Endothelial cell of umbilical vein (primary cell): ENCODE data around the gene CIDEC. TPM values are rescaled to one million over a fixed set of nuclear protein-coding genes. Genes with fewer than 3 reads are reported as not detected.
"Not testable (repeated sequence)": the region's sequence is repeated elsewhere in the genome, so short reads cannot be mapped to it uniquely, and the experiment has no call there.

ENCODE experiments used
- BruUV-seq: library from RNA; stranded (reverse); fragments of 400-500 nt; replicated peaks from 2 replicates; lab custom pipeline; 2021; lab: Mats Ljungman, UMichigan
- CTCF ChIA-PET: fragments of 300-600, 350-600 bp; sonication (Branson Sonifier 250); formaldehyde crosslinking; loops from one replicate; lab custom pipeline; 2021; ENCODE audit warnings: antibody characterized with exemption, inconsistent platforms; lab: Charles Lee
- POLR2A ChIA-PET: fragments of 300-600, 350-600 bp; sonication (Branson Sonifier 250); formaldehyde crosslinking; loops from one replicate; lab custom pipeline; 2021; ENCODE audit warnings: antibody characterized with exemption, inconsistent platforms; lab: Charles Lee
- DNase-seq: peaks from one replicate; pipeline ENCODE4 v3.0.0-alpha.2; 2011; ENCODE audit warnings: low read depth, low spot score
- FAIRE-seq: peaks from 2 replicates; lab custom pipeline; 2011; peaks lifted over from hg19 to GRCh38; lab: Jason Lieb, UNC
- H2AFZ ChIP-seq: 2 replicates; pipeline ENCODE4 v1.6.0; 2012; ENCODE audit warnings: low read depth, low read length, control low read depth, inconsistent platforms
- H3K27ac ChIP-seq: 2 replicates; pipeline ENCODE4 v1.5.1; 2011; ENCODE audit warnings: low read depth, mild to moderate bottlenecking, control low read depth, low read length, moderate library complexity; ENCODE audit not compliant: insufficient read depth
- H3K27me3 ChIP-seq, 2 experiments: 2 replicates each; pipeline versions ENCODE4 v1.6.0 to v1.6.1; 2011; ENCODE audit warnings: low read length in 2 of 2, mixed read lengths in 1 of 2; ENCODE audit not compliant: control insufficient read depth in 2 of 2, insufficient read depth in 2 of 2
- H3K36me3 ChIP-seq, 2 experiments: 2 replicates in 1 of 2; 3 replicates in 1 of 2; pipeline ENCODE4 v1.5.1; 2011; ENCODE audit warnings: low read length in 2 of 2, mild to moderate bottlenecking in 1 of 2, moderate library complexity in 1 of 2; ENCODE audit not compliant: control insufficient read depth in 2 of 2, insufficient read depth in 2 of 2; ENCODE audit errors: extremely low read depth in 1 of 2
- H3K4me1 ChIP-seq: 3 replicates; pipeline ENCODE4 v1.5.1; 2011; ENCODE audit warnings: mild to moderate bottlenecking, low read length; ENCODE audit not compliant: control insufficient read depth, insufficient read depth; ENCODE audit errors: extremely low read depth
- H3K4me2 ChIP-seq: 2 replicates; pipeline ENCODE4 v1.6.1; 2011; ENCODE audit warnings: low read length, control low read depth, mixed read lengths; ENCODE audit not compliant: insufficient read depth
- H3K4me3 ChIP-seq, 3 experiments: fragments of 200-600 bp in 1 of 3; sonication (generic), shearing (Covaris generic) in 1 of 3; replicated peaks in 1 of 3; 2 replicates each; pipeline ENCODE4 v1.5.1; 2011 to 2016; ENCODE audit warnings: control low read depth in 3 of 3, low read length in 3 of 3, mild to moderate bottlenecking in 2 of 3, inconsistent platforms in 1 of 3, low read depth in 1 of 3, moderate library complexity in 1 of 3; ENCODE audit not compliant: insufficient read depth in 1 of 3
- H3K79me2 ChIP-seq: 2 replicates; pipeline ENCODE4 v1.6.0; 2012; ENCODE audit warnings: low read length, inconsistent platforms; ENCODE audit not compliant: control insufficient read depth, insufficient read depth
- H3K9ac ChIP-seq: replicated peaks from 2 replicates; pipeline ENCODE3; 2011; ENCODE audit warnings: low read length, control low read depth; ENCODE audit not compliant: insufficient read depth; ENCODE audit errors: extremely low read depth
- H3K9me1 ChIP-seq: replicated peaks from 3 replicates; pipeline ENCODE4 v1.6.0; 2011; ENCODE audit warnings: mild to moderate bottlenecking, low read length; ENCODE audit not compliant: control insufficient read depth, insufficient read depth; ENCODE audit errors: extremely low read depth
- H3K9me3 ChIP-seq: replicated peaks from 2 replicates; pipeline ENCODE4 v1.5.1; 2012; ENCODE audit warnings: low read length, inconsistent platforms; ENCODE audit not compliant: control insufficient read depth, insufficient read depth
- H4K20me1 ChIP-seq: replicated peaks from 2 replicates; pipeline ENCODE3; 2011; ENCODE audit warnings: mild to moderate bottlenecking, low read length; ENCODE audit not compliant: control insufficient read depth, insufficient read depth; ENCODE audit errors: extremely low read depth
- CTCF ChIP-seq, 2 donors: IDR thresholded peaks; 1 replicate in 1 of 2; 2 replicates in 1 of 2; pipeline ENCODE4 v1.5.1; 2011; ENCODE audit warnings: low read length in 2 of 2, mild to moderate bottlenecking in 2 of 2, moderate library complexity in 2 of 2, control low read depth in 1 of 2, inconsistent platforms in 1 of 2, low read depth in 1 of 2; ENCODE audit not compliant: insufficient read depth in 1 of 2; ENCODE audit errors: extremely low read depth in 1 of 2
- EZH2 ChIP-seq: IDR thresholded peaks from 2 replicates; pipeline ENCODE4 v1.6.1; 2012; ENCODE audit warnings: borderline replicate concordance, low read depth, mild to moderate bottlenecking, moderate library complexity, low read length, inconsistent platforms; ENCODE audit not compliant: severe bottlenecking
- FOS ChIP-seq: IDR thresholded peaks from 2 replicates; pipeline ENCODE4 v1.6.1; 2011; ENCODE audit warnings: mild to moderate bottlenecking, low read length, moderate library complexity, borderline replicate concordance; ENCODE audit not compliant: insufficient read depth
- GATA2 ChIP-seq: IDR thresholded peaks from 2 replicates; pipeline ENCODE4 v1.7.0; 2011; ENCODE audit warnings: low read depth, mild to moderate bottlenecking, moderate library complexity, mixed read lengths, low read length; ENCODE audit not compliant: insufficient read length, insufficient read depth
- JUN ChIP-seq: IDR thresholded peaks from 2 replicates; pipeline ENCODE4 v1.6.1; 2011; ENCODE audit warnings: borderline replicate concordance, low read depth; ENCODE audit not compliant: insufficient read length, insufficient read depth
- MAX ChIP-seq: IDR thresholded peaks from 2 replicates; pipeline ENCODE4 v1.6.1; 2011; ENCODE audit not compliant: insufficient read depth, insufficient read length
- MYC ChIP-seq: IDR thresholded peaks from one replicate; pipeline ENCODE4 v1.6.1; 2011; ENCODE audit warnings: mild to moderate bottlenecking, low read depth, low read length
- POLR2A ChIP-seq: IDR thresholded peaks from 2 replicates; pipeline ENCODE4 v1.6.1; 2012; ENCODE audit warnings: low read depth, mild to moderate bottlenecking, control low read depth, low read length
- POLR2AphosphoS5 ChIP-seq: IDR thresholded peaks from 2 replicates; pipeline ENCODE4 v1.6.1; 2012; ENCODE audit warnings: low read depth, mild to moderate bottlenecking, control low read depth, low read length, moderate library complexity; ENCODE audit not compliant: insufficient read depth
- dilution Hi-C: fragments of 300-500 bp; cut with MboI; formaldehyde crosslinking; loops from one replicate; pipeline ENCODE4 v1.15.0; 2019; ENCODE audit warnings: low sequenced_read_pairs; ENCODE audit not compliant: extremely low pct_ligation_motif_present
- intact Hi-C: fragments of 100-400 bp; cut with micrococcal nuclease; formaldehyde crosslinking; loops from one replicate; pipeline ENCODE4 v1.10.0; 2022
- polyA plus RNA-seq, 4 experiments: library from polyadenylated mRNA; depleted of rRNA in 3 of 4; stranded (reverse) in 3 of 4; unstranded in 1 of 4; fragments of >200 nt; gene quantifications; 2 replicates each; pipeline versions ENCODE4 v1.2.1 to v1.2.3, GENCODE V29; 2011 to 2012; ENCODE audit warnings: missing spikeins in 1 of 4
- total RNA-seq: library from RNA; stranded (reverse); gene quantifications from 2 replicates; pipeline ENCODE4 v1.2.3, GENCODE V29; 2021

CIDEC gene
- total and polyA plus RNA-seq, 2 donors (not counting 3 experiments of a cell fraction or from before 2014, with no cell fraction given): 0.14 TPM; not detected in 1

DNA sequence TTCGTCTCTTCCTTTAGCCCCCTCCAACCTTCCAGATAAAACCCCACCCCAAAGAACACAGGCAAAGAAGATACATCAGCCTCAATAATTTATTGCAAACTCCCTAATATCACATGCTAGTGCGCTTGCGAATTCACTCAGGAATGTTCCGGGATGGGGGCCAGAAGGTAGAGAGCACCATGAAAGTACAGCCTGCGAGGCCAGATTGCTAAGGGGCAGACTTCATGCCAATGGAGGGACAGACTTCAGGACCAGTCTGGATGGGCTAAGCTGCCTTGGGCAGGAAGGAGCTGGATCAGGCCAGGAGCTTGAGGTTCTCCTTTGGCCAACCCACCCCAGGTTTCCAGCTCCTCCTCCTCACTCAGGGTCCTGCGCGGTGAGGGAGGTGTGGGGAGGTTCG, 13.4 kb downstream of the CIDEC start:
- no peak for FAIRE-seq
- TF ChIP-seq GATA2 (no peak), MYC (no peak), CTCF (IDR thresholded peaks at IDR 0.05; ENCODE audit: extremely low read depth in 1 of 2, insufficient read depth in 1 of 2, low read depth in 1 of 2, low read length in 2 of 2) (no peak), JUN (no peak), EZH2 (no peak), MAX (no peak), FOS (no peak), POLR2A (no peak), POLR2AphosphoS5 (no peak)
- ChIA-PET POLR2A (no interaction called here), CTCF (no interaction called here)
- Histone ChIP-seq H3K36me3 (no peaks in the 10 kb centered on the region), H3K4me3 (no peak overlapping the region), H3K9me1 (no peaks in the 10 kb centered on the region), H3K4me1 (no peaks in the 10 kb centered on the region), H2AFZ (no peak overlapping the region), H3K79me2 (no peaks in the 10 kb centered on the region), H3K9me3 (no peaks in the 10 kb centered on the region), H3K27ac (no peak overlapping the region), H3K27me3 (no peaks in the 10 kb centered on the region), H4K20me1 (no peaks in the 10 kb centered on the region), H3K9ac (no peak overlapping the region), H3K4me2 (no peak overlapping the region)
- intact Hi-C loops (no loop called here), dilution Hi-C loops (no loop called here)
- BruUV-seq: no TSS peak
- no peak for DNase-seq

GRCh38 chr3:9865125-9865637, 14.9 kb downstream of the CIDEC start:
- H3K4me1 ChIP-seq, H2AFZ ChIP-seq, BruUV-seq, H3K9me1 ChIP-seq, H3K9me3 ChIP-seq, intact Hi-C loops, POLR2A ChIA-PET, H4K20me1 ChIP-seq, H3K27ac ChIP-seq, H3K9ac ChIP-seq, DNase-seq, H3K27me3 ChIP-seq, H3K4me2 ChIP-seq, FAIRE-seq, H3K36me3 ChIP-seq, H3K4me3 ChIP-seq, dilution Hi-C loops, H3K79me2 ChIP-seq: not testable (repeated sequence)
- CTCF ChIA-PET: interaction anchor here (0.9 to 1.8 kb wide), 3 partner anchors 16 to 19 kb away, joined by 3 to 7 read pairs (median 6); no protein-coding TSS in a partner anchor
